GM18505 (cell line): Measurements from ENCODE around the gene POLR2C.

Source experiments
- ATAC-seq: cut with Tn5 transposase; IDR thresholded peaks from one replicate; pipeline ENCODE4 v1.9.1; 2021; ENCODE audit not compliant: unreplicated experiment
- POLR2A ChIP-seq: IDR thresholded peaks from 4 replicates; pipeline ENCODE4 v1.6.1; 2011; ENCODE audit warnings: borderline replicate concordance; ENCODE audit not compliant: insufficient read depth, insufficient read length; ENCODE audit errors: extremely low read depth

Gene POLR2C

GRCh38 chr16:57479976-57480753, 17.7 kb downstream of the POLR2C start:
- ATAC-seq, result no peak
- TF ChIP-seq POLR2A, result no peak

- TF ChIP-seq POLR2A, result no peak
- no peak for ATAC-seq
These were observed 18.3 kb downstream of the POLR2C start for GRCh38 chr16:57480754-57481230.

GRCh38 chr16:57481421-57481820, 18.9 kb downstream of the POLR2C start:
- TF ChIP-seq POLR2A, result no peak
- no peak for ATAC-seq

GRCh38 chr16:57482845-57483545, 20.5 kb downstream of the POLR2C start:
- no peak for ATAC-seq
- TF ChIP-seq POLR2A, result no peak

- ATAC-seq, result no peak
- no peak for TF ChIP-seq POLR2A
These were observed 21.4 kb downstream of the POLR2C start for GRCh38 chr16:57483725-57484514.

GRCh38 chr16:57484515-57485005, 22.1 kb downstream of the POLR2C start:
- ATAC-seq, result no peak
- no peak for TF ChIP-seq POLR2A

- TF ChIP-seq POLR2A, result no peak
- ATAC-seq, result no peak
These were observed 22.8 kb downstream of the POLR2C start for GRCh38 chr16:57485091-57485915.

GRCh38 chr16:57485916-57486857, 23.7 kb downstream of the POLR2C start, which contains the start of gene DOK4:
Gene DOK4 (minus strand): TSS chr16:57486493. CDS start chr16:57479507, 6,986 bp downstream.
- peak; percentile 77 for ATAC-seq
- no peak for TF ChIP-seq POLR2A

- no peak for TF ChIP-seq POLR2A
- no peak for ATAC-seq
These were observed 24.7 kb downstream of the POLR2C start for GRCh38 chr16:57486858-57487834.

- no peak for ATAC-seq
- no peak for TF ChIP-seq POLR2A
These were observed 26.8 kb downstream of the POLR2C start for GRCh38 chr16:57489229-57489628.
